ENCODE measurements around the gene RPS6KA1.
"Not testable (repeated sequence)": the region's sequence is repeated elsewhere in the genome, so short reads cannot be mapped to it uniquely, and the experiment has no call there.

The RPS6KA1 gene

DNA sequence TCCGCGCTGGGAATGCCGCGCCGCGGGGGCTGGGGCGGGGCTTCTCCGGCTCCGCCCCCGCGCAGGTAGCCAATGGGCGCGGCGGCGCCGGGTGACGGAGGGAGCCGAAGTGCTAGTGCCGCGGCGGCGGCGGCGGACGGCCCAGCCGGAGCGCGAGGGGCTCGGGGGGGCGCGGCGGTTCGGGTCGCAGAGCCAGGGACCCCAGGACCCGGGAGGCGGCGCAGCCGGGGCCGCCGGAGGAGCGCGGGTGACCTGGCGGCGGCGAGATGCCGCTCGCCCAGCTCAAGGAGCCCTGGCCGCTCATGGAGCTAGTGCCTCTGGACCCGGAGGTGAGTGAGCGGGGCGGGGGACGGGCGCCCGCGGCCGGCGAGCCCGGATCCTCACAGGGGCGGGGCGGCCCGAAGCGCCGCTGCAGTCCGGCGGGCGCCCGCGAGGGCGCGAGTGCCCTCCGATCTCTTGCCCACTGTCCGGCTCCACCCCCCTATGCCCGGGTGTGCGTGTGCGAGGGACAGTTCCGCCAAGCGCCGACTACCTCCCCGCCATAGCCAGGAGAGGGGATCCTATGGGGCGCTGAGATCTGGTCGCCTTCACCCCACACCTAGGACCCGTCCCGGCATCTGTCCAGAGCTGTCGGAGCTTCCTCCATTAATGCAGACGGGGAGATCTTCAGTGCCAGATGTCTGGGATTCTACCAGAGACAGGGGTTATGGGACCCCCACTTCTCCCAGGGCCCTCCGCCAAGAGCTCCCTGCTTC, at the start of gene RPS6KA1:
TSS of gene RPS6KA1 (plus strand) at position 107 of the 755 bp plus-strand sequence. CDS start at position 267, 160 bp downstream.
- in situ Hi-C loops (cut with HindIII; ENCODE audit: low pct_unique_long_range_greater_than_20kb, low sequenced_read_pairs), result no loop called here
- TF ChIP-seq JUND (IDR thresholded peaks at IDR 0.05; ENCODE audit: low read depth), result no peak
- DNase-seq (ENCODE audit: low read depth in 1 of 2, low spot score in 1 of 2), result peak; percentile 58 to 88

DNA sequence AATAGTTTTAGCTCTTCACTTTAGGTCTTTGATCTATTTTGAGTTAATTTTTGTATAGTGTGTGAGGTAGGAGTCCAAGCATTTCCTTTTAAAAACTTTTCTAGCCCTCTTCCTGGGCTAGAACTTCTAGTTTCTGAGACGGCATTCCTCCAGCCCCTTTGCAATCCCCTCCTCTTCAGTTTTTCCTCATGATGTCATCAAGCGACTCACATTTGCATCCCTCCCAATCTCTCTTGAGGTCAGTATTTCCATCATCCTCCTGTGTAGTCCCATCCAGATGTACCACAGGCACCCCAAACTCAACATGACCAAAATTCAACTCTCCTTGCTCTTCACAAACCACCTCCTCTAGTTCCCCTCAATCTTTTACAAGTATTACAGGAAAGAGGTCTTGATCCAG, 46.6 kb upstream of the RPS6KA1 start:
- no peak for DNase-seq (ENCODE audit: low read depth in 1 of 2, low spot score in 1 of 2)

DNA sequence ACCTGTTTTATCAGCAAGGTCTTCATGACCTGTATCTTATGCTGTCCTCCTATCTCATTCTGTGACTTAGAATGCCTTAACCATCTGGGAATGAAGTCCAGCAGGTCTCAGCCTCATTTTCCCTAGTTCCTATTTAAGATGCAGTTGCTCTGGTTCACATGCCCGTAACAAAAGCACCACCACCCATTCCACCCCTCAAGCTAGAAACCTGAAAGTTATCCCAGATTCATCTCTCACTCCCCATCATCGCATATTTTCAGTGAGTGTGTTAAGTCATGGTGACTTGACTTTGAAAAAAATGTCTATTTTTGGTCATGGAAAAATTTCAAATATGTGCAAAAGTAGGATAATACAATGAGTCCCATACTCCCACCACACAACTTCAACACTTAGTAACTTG, 45.6 kb upstream of the RPS6KA1 start:
- no peak for TF ChIP-seq JUND (IDR thresholded peaks at IDR 0.05; ENCODE audit: low read depth)
- no peak for DNase-seq (ENCODE audit: low read depth in 1 of 2, low spot score in 1 of 2)
- in situ Hi-C loops (cut with HindIII; ENCODE audit: low pct_unique_long_range_greater_than_20kb, low sequenced_read_pairs), result no loop called here

More for the DNA sequence above, 46.6 kb upstream of the RPS6KA1 start:
- in situ Hi-C loops (cut with HindIII; ENCODE audit: low pct_unique_long_range_greater_than_20kb, low sequenced_read_pairs), result no loop called here
- TF ChIP-seq JUND (IDR thresholded peaks at IDR 0.05; ENCODE audit: low read depth), result no peak

DNA sequence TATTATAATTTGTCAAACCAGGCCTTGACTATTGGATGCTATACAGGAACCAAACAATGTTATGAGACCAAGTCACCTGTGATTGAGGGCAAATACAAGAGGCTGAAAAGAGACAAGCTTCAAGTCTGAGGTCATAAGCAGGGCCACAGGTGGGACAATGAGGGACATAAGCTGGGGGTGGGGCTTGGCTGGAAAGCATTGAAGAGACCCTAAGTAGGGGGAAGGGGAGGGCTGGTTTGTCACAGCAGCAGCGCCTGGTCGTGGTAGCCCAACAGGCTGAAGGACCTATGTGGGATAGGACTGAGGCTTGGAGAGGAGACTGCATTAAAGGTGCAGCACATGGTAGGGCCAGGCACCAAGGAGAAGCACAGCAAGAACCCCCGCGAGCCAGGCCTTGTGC, 39.4 kb upstream of the RPS6KA1 start:
- in situ Hi-C loops (cut with HindIII; ENCODE audit: low pct_unique_long_range_greater_than_20kb, low sequenced_read_pairs), result no loop called here
- no peak for TF ChIP-seq JUND (IDR thresholded peaks at IDR 0.05; ENCODE audit: low read depth)

DNA sequence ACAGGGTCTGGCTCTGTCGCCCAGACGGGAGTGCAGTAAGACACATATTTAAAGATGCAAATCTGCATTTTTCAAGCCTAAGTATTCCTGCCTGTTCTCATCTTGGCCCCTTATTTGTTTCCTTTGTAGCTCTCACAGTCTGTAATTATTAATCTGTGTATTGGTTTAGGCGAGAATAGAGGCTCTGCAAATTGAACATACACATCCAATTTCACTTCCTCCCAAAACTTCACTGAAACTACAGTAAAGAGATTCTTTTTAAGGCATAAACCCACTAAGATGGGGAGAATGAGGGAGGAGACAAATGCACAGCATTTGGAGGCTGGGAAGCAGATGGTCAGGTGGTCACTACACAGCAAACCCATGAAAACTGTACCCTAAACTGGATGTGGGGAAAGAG, 36.3 kb upstream of the RPS6KA1 start:
- no peak for DNase-seq (ENCODE audit: low read depth in 1 of 2, low spot score in 1 of 2)
- in situ Hi-C loops (cut with HindIII; ENCODE audit: low pct_unique_long_range_greater_than_20kb, low sequenced_read_pairs), result no loop called here
- TF ChIP-seq JUND (IDR thresholded peaks at IDR 0.05; ENCODE audit: low read depth), result no peak

More for the DNA sequence above, 39.4 kb upstream of the RPS6KA1 start:
- DNase-seq (ENCODE audit: low read depth in 1 of 2, low spot score in 1 of 2), result no peak

DNA sequence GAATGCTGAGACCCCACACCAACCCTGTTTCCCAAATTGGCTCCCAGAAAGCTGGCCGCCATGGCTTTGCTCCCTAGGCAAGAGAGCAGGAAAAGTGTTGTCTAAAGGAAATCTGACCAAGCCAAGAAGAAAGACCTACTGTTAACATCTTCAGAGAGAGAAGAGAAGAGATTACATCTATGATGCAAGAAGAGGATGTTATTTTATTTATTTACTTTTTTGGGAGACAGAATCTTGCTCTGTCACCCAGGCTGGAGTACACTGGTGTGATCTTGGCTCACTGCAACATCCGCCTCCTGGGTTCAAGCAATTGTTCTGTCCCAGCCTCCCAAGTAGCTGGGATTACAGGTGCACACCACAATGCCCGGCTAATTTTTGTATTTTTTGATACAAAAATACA, 35.6 kb upstream of the RPS6KA1 start:
- TF ChIP-seq JUND (IDR thresholded peaks at IDR 0.05; ENCODE audit: low read depth), result no peak
- in situ Hi-C loops (cut with HindIII; ENCODE audit: low pct_unique_long_range_greater_than_20kb, low sequenced_read_pairs), result no loop called here
- no peak for DNase-seq (ENCODE audit: low read depth in 1 of 2, low spot score in 1 of 2)

DNA sequence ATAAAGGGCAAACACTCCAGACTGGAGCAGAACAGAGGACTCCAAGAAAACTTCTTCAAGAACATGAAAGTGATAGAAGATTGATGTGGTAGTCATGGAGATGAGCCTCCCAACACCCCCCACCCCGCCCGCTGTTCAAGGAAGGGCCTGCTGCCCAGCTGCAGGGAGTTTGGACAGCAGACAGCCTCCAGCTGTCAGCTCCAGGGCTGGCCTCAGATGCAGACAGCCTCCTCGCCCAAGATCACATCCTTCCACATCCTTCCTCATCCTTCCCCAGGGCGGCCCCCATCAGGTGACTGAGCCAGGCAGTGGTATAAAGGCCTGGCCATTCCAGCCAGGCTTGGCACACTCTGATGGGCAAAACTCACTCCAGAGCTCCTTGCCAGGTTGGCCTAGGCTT, 32.7 kb upstream of the RPS6KA1 start:
- TF ChIP-seq JUND (IDR thresholded peaks at IDR 0.05; ENCODE audit: low read depth), result no peak
- in situ Hi-C loops (cut with HindIII; ENCODE audit: low pct_unique_long_range_greater_than_20kb, low sequenced_read_pairs), result no loop called here
- DNase-seq (ENCODE audit: low read depth in 1 of 2, low spot score in 1 of 2), result no peak

DNA sequence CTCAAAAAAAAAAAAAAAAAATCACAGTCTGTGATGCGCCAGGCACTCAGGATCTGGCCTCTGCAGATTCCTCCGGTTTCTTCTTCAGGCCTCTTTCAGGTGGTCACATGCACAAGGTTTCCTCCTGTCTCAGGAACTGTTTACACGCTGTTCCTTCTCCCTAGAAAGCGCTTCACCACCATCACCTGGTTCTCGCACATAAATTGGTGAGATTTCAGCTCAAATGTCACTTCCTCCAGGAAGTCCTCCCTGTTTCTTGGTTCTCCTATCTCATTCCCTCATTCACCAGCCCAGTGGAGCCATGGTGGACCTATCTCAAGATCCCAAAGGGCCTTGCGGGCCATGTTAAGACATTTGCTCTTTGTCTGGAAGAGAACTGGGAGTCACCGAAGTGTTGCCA, 30.7 kb upstream of the RPS6KA1 start:
- no peak for TF ChIP-seq JUND (IDR thresholded peaks at IDR 0.05; ENCODE audit: low read depth)
- in situ Hi-C loops (cut with HindIII; ENCODE audit: low pct_unique_long_range_greater_than_20kb, low sequenced_read_pairs), result no loop called here
- DNase-seq (ENCODE audit: low read depth in 1 of 2, low spot score in 1 of 2), result no peak

DNA sequence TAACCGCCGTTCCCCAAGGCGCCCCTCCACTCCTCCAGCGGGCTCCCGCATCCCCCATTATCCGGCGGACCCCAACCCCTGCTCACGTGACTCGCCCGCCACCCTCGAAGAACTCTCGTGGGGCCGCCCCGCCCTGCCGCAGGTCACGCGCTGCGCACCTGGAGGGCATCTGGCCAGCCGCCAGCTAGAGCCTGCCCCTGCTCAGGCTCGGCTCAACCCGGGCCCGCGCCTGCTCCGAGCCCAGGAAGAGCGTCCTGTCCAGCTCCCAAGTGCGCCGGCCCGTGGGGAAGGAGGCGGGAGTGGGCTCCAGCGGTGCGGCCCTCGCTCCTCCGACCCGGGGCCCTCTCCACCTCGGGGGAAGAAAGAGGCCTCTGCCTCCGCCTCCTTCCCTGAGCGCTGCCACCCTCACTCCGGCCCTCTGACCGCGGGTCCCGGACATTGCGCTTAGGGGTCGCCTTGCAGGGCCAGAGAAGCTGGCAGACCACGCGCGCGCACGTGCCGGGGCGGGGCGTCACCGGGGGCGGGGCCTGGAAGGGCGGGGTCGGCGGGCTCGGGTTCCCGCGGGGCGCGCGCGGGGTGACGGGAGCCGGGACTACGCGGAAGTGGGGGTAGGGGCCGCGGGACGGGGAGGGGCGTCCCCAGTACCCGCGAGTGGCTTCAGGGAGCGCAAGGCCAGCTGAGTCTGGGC, 28.9 kb upstream of the RPS6KA1 start:
- TF ChIP-seq JUND (IDR thresholded peaks at IDR 0.05; ENCODE audit: low read depth), result no peak
- in situ Hi-C loops (cut with HindIII; ENCODE audit: low pct_unique_long_range_greater_than_20kb, low sequenced_read_pairs), result no loop called here
- peak in 1 of 2 experiments; percentile 89 for DNase-seq (ENCODE audit: low read depth in 1 of 2, low spot score in 1 of 2)

DNA sequence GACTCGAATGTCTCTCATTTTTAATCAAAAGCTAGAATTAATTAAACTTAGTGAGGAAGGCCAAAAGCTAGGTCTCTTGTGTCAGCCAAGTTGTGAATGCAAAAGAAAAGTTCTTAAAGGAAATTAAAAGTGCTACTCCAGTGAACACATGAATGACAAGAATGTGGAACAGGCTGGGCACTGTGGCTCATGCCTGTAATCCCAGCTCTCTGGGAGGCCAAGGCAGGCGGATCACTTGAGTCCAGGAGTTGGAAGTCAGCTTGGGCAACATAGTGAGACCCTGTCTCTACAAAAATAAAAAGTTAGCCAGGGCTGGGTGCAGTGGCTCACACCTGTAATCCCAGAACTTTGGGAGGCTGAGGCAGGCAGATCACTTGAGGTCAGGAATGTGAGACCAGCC, 18.9 kb upstream of the RPS6KA1 start:
- DNase-seq (ENCODE audit: low read depth in 1 of 2, low spot score in 1 of 2); in situ Hi-C loops (cut with HindIII; ENCODE audit: low pct_unique_long_range_greater_than_20kb, low sequenced_read_pairs): not testable (repeated sequence)

DNA sequence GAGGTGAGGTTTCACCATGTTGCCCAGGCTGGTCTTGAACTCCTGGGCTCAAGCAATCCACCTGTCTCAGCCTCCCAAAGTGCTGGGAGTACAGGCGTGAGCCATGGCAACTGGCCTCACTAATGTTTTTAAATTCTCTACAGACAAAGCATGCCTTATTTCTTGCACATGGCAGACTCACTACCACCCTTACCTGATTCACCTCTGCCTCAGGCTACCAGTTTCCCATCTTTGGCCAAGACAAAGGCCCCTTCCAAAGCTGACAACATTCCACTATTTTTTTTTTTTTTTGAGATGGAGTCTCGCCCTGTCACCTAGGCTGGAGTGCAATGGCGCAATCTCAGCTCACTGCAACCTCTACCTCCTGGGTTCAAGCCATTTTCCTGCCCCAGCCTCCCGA, 13.7 kb upstream of the RPS6KA1 start:
- in situ Hi-C loops (cut with HindIII; ENCODE audit: low pct_unique_long_range_greater_than_20kb, low sequenced_read_pairs), result not testable (repeated sequence)

DNA sequence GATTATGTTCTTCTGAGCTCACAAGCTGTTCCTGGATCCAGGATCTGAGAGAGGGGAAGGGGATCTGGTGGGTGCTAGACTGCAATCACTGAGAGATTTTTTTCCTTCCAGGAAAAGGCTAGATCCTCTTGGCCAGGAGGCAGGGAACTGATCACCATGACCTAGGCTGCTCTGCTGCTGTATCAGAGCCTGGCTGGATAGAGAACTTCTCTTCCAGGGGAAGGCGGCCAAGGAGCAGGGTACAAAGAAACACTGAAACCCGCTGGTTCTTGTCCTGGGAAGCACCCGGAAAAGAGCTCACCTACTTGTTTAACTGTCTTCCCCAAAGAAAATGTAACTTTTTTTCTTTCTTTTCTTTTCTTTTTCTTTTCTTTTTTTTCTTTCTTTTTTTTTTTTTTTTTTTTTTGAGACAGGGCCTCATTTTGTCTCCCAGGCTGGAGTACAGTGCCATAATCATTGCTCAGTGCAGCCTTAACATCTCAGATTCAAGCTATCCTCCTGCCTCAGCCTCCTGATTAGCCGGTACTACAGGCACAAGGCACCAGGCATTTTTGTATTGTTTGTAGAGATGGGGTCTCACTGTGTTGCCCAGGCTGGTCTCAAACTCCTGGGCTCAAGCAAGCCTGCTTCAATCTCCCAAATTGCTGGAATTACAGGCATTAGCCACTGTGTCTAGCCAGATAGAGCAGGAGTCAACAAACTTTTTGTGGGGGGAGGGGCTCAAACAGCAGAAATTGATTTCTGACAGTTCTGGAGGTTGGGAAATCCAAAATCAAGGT, 12.4 kb upstream of the RPS6KA1 start:
- no peak for DNase-seq (ENCODE audit: low read depth in 1 of 2, low spot score in 1 of 2)
- in situ Hi-C loops (cut with HindIII; ENCODE audit: low pct_unique_long_range_greater_than_20kb, low sequenced_read_pairs), result no loop called here
- no peak for TF ChIP-seq JUND (IDR thresholded peaks at IDR 0.05; ENCODE audit: low read depth)

More for the DNA sequence above, 13.7 kb upstream of the RPS6KA1 start:
- not testable (repeated sequence) for DNase-seq (ENCODE audit: low read depth in 1 of 2, low spot score in 1 of 2)

DNA sequence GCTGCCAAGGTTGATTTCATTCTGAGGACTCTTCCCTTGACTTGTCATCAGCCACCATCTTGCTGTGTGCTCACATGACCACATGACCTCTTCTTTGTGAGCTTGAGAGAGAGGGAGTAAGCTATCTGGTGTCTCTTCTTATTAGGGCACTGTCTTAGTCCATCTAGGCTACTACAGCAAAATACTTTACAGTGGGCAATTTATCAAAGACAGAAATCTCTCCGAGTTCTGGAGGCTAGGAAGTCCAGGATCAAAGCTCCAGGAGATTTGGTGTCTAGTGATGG, 11.9 kb upstream of the RPS6KA1 start:
- DNase-seq (ENCODE audit: low read depth in 1 of 2, low spot score in 1 of 2), result no peak
- TF ChIP-seq JUND (IDR thresholded peaks at IDR 0.05; ENCODE audit: low read depth), result no peak
- in situ Hi-C loops (cut with HindIII; ENCODE audit: low pct_unique_long_range_greater_than_20kb, low sequenced_read_pairs), result no loop called here
